Breast epithelium (tissue), 4 donors: ENCODE results near the gene TFF2. TPM values are rescaled to one million over a fixed set of nuclear protein-coding genes. Genes with fewer than 3 reads are reported as not detected.

ENCODE experiments used
- DNase-seq, 2 donors: peaks; one replicate each; pipeline ENCODE4 v3.0.0-alpha.2; 2019; ENCODE audit warnings: low spot score in 2 of 2
- H3K27ac ChIP-seq, 2 donors: fragments of 200-600 bp; sonication (generic) in 1 of 2; one replicate each; pipeline ENCODE4 v1.5.1; 2016 to 2019; ENCODE audit warnings: mild to moderate bottlenecking in 1 of 2
- H3K27me3 ChIP-seq, 2 donors: fragments of 200-600 bp; sonication (generic) in 1 of 2; one replicate each; pipeline versions ENCODE4 v1.5.1 to v1.6.0; 2017 to 2019; ENCODE audit warnings: control low read depth in 1 of 2, mild to moderate bottlenecking in 1 of 2
- H3K36me3 ChIP-seq: fragments of 200-600 bp; one replicate; pipeline ENCODE4 v1.5.1; 2019
- H3K4me1 ChIP-seq, 2 donors: fragments of 200-600 bp; sonication (generic); one replicate each; pipeline ENCODE4 v1.5.1; 2016 to 2019; ENCODE audit warnings: control low read depth in 1 of 2
- H3K4me3 ChIP-seq, 3 donors: fragments of 200-600 bp; sonication (generic); 1 replicate in 2 of 3; 2 replicates in 1 of 3; pipeline ENCODE4 v1.5.1; 2016 to 2019; ENCODE audit warnings: mild to moderate bottlenecking in 3 of 3, moderate library complexity in 2 of 3
- H3K9me3 ChIP-seq, 2 donors: fragments of 200-600 bp; sonication (generic) in 1 of 2; one replicate each; pipeline ENCODE4 v1.5.1; 2016 to 2019; ENCODE audit warnings: control low read depth in 1 of 2
- CTCF ChIP-seq, 3 donors: fragments of 450-650 bp; IDR thresholded peaks; one replicate each; pipeline ENCODE4 v1.5.1; 2016 to 2017; ENCODE audit warnings: antibody characterized with exemption in 3 of 3, mild to moderate bottlenecking in 3 of 3, moderate library complexity in 3 of 3
- POLR2A ChIP-seq: fragments of 450-650 bp; IDR thresholded peaks from one replicate; pipeline ENCODE4 v1.6.1; 2016; ENCODE audit warnings: antibody characterized with exemption, mild to moderate bottlenecking, moderate library complexity
- POLR2AphosphoS5 ChIP-seq, 3 donors: sonication (generic); formaldehyde crosslinking; IDR thresholded peaks; one replicate each; pipeline ENCODE4 v1.6.1; 2017; ENCODE audit warnings: antibody characterized with exemption in 3 of 3
- intact Hi-C: fragments of 100-400 bp; cut with DNase I; formaldehyde crosslinking; loops from one replicate; pipeline ENCODE4 v1.15.1; 2023; ENCODE audit warnings: low total_unique reads
- total RNA-seq, 3 donors: library from RNA; depleted of rRNA; stranded (reverse); fragments of >200 nt; gene quantifications; one replicate each; pipeline ENCODE4 v1.1.0, GENCODE V29; 2016

TFF2 gene
- total RNA-seq, 3 donors from 2014 or later = not detected

GRCh38 chr21:42353623-42354022, 2.8 kb upstream of the TFF2 start:
- DNase-seq = no peak
- Histone ChIP-seq H3K27ac (no peak overlapping the region), H3K9me3 (peaks cover 0 to 6% of the 10 kb centered on the region in 2 donors), H3K36me3 (no peaks in the 10 kb centered on the region), H3K27me3 (no peaks in the 10 kb centered on the region), H3K4me1 (no peaks in the 10 kb centered on the region), H3K4me3 (no peak overlapping the region)
- intact Hi-C loops = no loop called here
- no peak for TF ChIP-seq POLR2A
- no peak for TF ChIP-seq CTCF (IDR thresholded peaks at IDR 0.05)

- TF ChIP-seq POLR2A (no peak), CTCF (IDR thresholded peaks at IDR 0.05) (no peak), POLR2AphosphoS5 (IDR thresholded peaks at IDR 0.05) (no peak)
- Histone ChIP-seq H3K4me3 (no peak overlapping the region), H3K27me3 (no peaks in the 10 kb centered on the region), H3K4me1 (no peaks in the 10 kb centered on the region), H3K27ac (no peak overlapping the region), H3K9me3 (peaks cover 0 to 6% of the 10 kb centered on the region in 2 donors), H3K36me3 (no peaks in the 10 kb centered on the region)
- intact Hi-C loops = no loop called here
- no peak for DNase-seq
Measured at GRCh38 chr21:42352441-42353095, 1.8 kb upstream of the TFF2 start.

- Histone ChIP-seq H3K36me3 (no peaks in the 10 kb centered on the region), H3K4me1 (no peaks in the 10 kb centered on the region), H3K4me3 (no peak overlapping the region), H3K27me3 (no peaks in the 10 kb centered on the region), H3K27ac (no peak overlapping the region), H3K9me3 (peaks cover 0 to 3% of the 10 kb centered on the region in 2 donors)
- no peak for TF ChIP-seq POLR2AphosphoS5 (IDR thresholded peaks at IDR 0.05)
- no peak for TF ChIP-seq POLR2A
- no peak for TF ChIP-seq CTCF (IDR thresholded peaks at IDR 0.05)
- no peak for DNase-seq
- intact Hi-C loops = no loop called here
Measured at GRCh38 chr21:42351626-42352440, 1.0 kb upstream of the TFF2 start.

- TF ChIP-seq CTCF (IDR thresholded peaks at IDR 0.05) (no peak), POLR2A (no peak), POLR2AphosphoS5 (IDR thresholded peaks at IDR 0.05) (no peak)
- Histone ChIP-seq H3K9me3 (no peaks in the 10 kb centered on the region), H3K27me3 (no peaks in the 10 kb centered on the region), H3K27ac (no peak overlapping the region), H3K4me3 (no peak overlapping the region), H3K4me1 (no peaks in the 10 kb centered on the region), H3K36me3 (no peaks in the 10 kb centered on the region)
- DNase-seq = no peak
- intact Hi-C loops = no loop called here
Measured at GRCh38 chr21:42350318-42350910, 380 bp downstream of the TFF2 start.
